GM21737 (cell line): ENCODE measurements around the gene TRIM50.
"Not testable (repeated sequence)": the region's sequence is repeated elsewhere in the genome, so short reads cannot be mapped to it uniquely, and the experiment has no call there.

ENCODE experiments used
- ATAC-seq: cut with Tn5 transposase; IDR thresholded peaks from one replicate; pipeline ENCODE4 v1.9.1; 2021; ENCODE audit warnings: mild to moderate bottlenecking, moderate library complexity; ENCODE audit not compliant: unreplicated experiment

The TRIM50 gene

GRCh38 chr7:73350306-73351068, 22.6 kb upstream of the TRIM50 start:
- ATAC-seq, result no peak

- ATAC-seq, result no peak
These were observed 21.9 kb upstream of the TRIM50 start for GRCh38 chr7:73349763-73350162.

GRCh38 chr7:73345951-73346350, 18.1 kb upstream of the TRIM50 start:
- no peak for ATAC-seq

GRCh38 chr7:73345538-73345937, 17.7 kb upstream of the TRIM50 start:
- no peak for ATAC-seq

- no peak for ATAC-seq
These were observed 15.9 kb upstream of the TRIM50 start for GRCh38 chr7:73343671-73344380.

- no peak for ATAC-seq
These were observed 14.8 kb upstream of the TRIM50 start for GRCh38 chr7:73342645-73343044.

- no peak for ATAC-seq
These were observed 14.0 kb upstream of the TRIM50 start for GRCh38 chr7:73341877-73342276.

GRCh38 chr7:73340514-73340913, 12.6 kb upstream of the TRIM50 start:
- no peak for ATAC-seq

- no peak for ATAC-seq
These were observed 10.4 kb upstream of the TRIM50 start for GRCh38 chr7:73338321-73338720.

GRCh38 chr7:73332447-73332846, 4.6 kb upstream of the TRIM50 start:
- no peak for ATAC-seq

- ATAC-seq, result no peak
These were observed 2.9 kb upstream of the TRIM50 start for GRCh38 chr7:73330772-73331171.

- no peak for ATAC-seq
These were observed 2.1 kb upstream of the TRIM50 start for GRCh38 chr7:73329861-73330581.

- no peak for ATAC-seq
These were observed 814 bp upstream of the TRIM50 start for GRCh38 chr7:73328696-73329095.

- not testable (repeated sequence) for ATAC-seq
These were observed 433 bp downstream of the TRIM50 start for GRCh38 chr7:73327449-73327848.

GRCh38 chr7:73325424-73325823, 2.5 kb downstream of the TRIM50 start:
- not testable (repeated sequence) for ATAC-seq

- ATAC-seq, result not testable (repeated sequence)
These were observed 3.6 kb downstream of the TRIM50 start for GRCh38 chr7:73324081-73324845.

- ATAC-seq, result not testable (repeated sequence)
These were observed 4.3 kb downstream of the TRIM50 start for GRCh38 chr7:73323434-73324080.

- not testable (repeated sequence) for ATAC-seq
These were observed 7.9 kb downstream of the TRIM50 start for GRCh38 chr7:73320009-73320408.

- ATAC-seq, result not testable (repeated sequence)
These were observed 8.3 kb downstream of the TRIM50 start for GRCh38 chr7:73319541-73319940.

- ATAC-seq, result not testable (repeated sequence)
These were observed 9.2 kb downstream of the TRIM50 start for GRCh38 chr7:73318656-73319204.
